ENCODE data around the gene EDA2R. TPM values are rescaled to one million over a fixed set of nuclear protein-coding genes. Genes with fewer than 3 reads are reported as not detected.

EDA2R gene
- total and polyA plus RNA-seq, 2 of the 8 experiments (the other 6 are each of a cell fraction or from before 2014, with no cell fraction given) = 5.0 to 7.0 TPM

- H3K36me3 ChIP-seq (ENCODE audit: control insufficient read depth in 2 of 4, insufficient read depth in 4 of 4, low read length in 3 of 4) = no peaks in the 10 kb centered on the region
- no peaks in the 10 kb centered on the region for H4K20me1 ChIP-seq (replicated peaks in 1 of 2; ENCODE audit: control insufficient read depth in 1 of 2, insufficient read depth in 2 of 2, low read length in 2 of 2)
- no peaks in the 10 kb centered on the region for H3K79me1 ChIP-seq (ENCODE audit: low read depth, low read length)
- H2BK120ac ChIP-seq (replicated peaks; ENCODE audit: low read depth, low read length) = no peak overlapping the region
- no peaks in the 10 kb centered on the region for H3K4me1 ChIP-seq (replicated peaks in 1 of 4; ENCODE audit: control insufficient read depth in 3 of 4, insufficient read depth in 4 of 4, low read length in 3 of 4)
- no peak overlapping the region for H2AK5ac ChIP-seq (ENCODE audit: low read depth, low read length)
- H3K4me2 ChIP-seq (ENCODE audit: insufficient read depth in 1 of 2, low read depth in 2 of 2, low read length in 2 of 2) = no peak overlapping the region
- no peak overlapping the region for H4K91ac ChIP-seq (replicated peaks; ENCODE audit: insufficient read length, low read length)
- no peak overlapping the region for H3K23ac ChIP-seq (ENCODE audit: insufficient read length)
- H3K9me3 ChIP-seq (ENCODE audit: insufficient read depth in 2 of 2, low read depth in 1 of 2, low read length in 1 of 2) = peaks cover 0 to 14% of the 10 kb centered on the region in 2 experiments; a peak in 1 of 4 replicates
- H3K4ac ChIP-seq (replicated peaks; ENCODE audit: insufficient read length, low read depth, low read length) = no peak overlapping the region
- no peaks in the 10 kb centered on the region for H3K79me2 ChIP-seq (ENCODE audit: control insufficient read depth in 1 of 2, insufficient read depth in 2 of 2, low read length in 2 of 2)
- no peaks in the 10 kb centered on the region for H3K27me3 ChIP-seq (replicated peaks in 1 of 4; ENCODE audit: control insufficient read depth in 3 of 4, extremely low read depth in 1 of 4, insufficient read depth in 3 of 4, low read length in 3 of 4)
- H3K27ac ChIP-seq (ENCODE audit: low read depth, low read length) = no peak overlapping the region
- no peak overlapping the region for H3K4me3 ChIP-seq (ENCODE audit: extremely low read depth in 1 of 4, insufficient read depth in 2 of 4, low read depth in 3 of 4, low read length in 4 of 4)
- H2AFZ ChIP-seq (ENCODE audit: low read length) = no peak overlapping the region
- H4K8ac ChIP-seq (ENCODE audit: extremely low read depth, insufficient read depth, low read length) = no peak overlapping the region
- POLR2A ChIA-PET (ENCODE audit: partially characterized antibody) = no interaction called here
- H3K14ac ChIP-seq (ENCODE audit: insufficient read length) = no peak overlapping the region
- no peak overlapping the region for H3K56ac ChIP-seq (replicated peaks; ENCODE audit: insufficient read length, low read depth, low read length)
- CTCF ChIA-PET (ENCODE audit: partially characterized antibody) = no interaction called here
- H2BK5ac ChIP-seq (ENCODE audit: low read depth, low read length) = no peak overlapping the region
- H2BK20ac ChIP-seq (ENCODE audit: low read length) = no peak overlapping the region
- H3K9ac ChIP-seq (replicated peaks in 1 of 4; ENCODE audit: extremely low read depth in 1 of 4, low read depth in 3 of 4, low read length in 3 of 4) = no peak overlapping the region
- no peak overlapping the region for H2BK12ac ChIP-seq (ENCODE audit: low read depth, low read length)
- DNase-seq (ENCODE audit: low read depth in 1 of 2, low spot score in 2 of 2) (no peak), FAIRE-seq (no peak)
- no peak overlapping the region for H3K18ac ChIP-seq (ENCODE audit: extremely low read depth, low read length)
- no peaks in the 10 kb centered on the region for H3K23me2 ChIP-seq (ENCODE audit: low read depth, low read length)
- H4K5ac ChIP-seq (ENCODE audit: insufficient read length, low read depth, low read length) = no peak overlapping the region
- H2BK15ac ChIP-seq (ENCODE audit: low read length) = no peak overlapping the region
- TF ChIP-seq ATF2 (IDR thresholded peaks at IDR 0.05; ENCODE audit: low read length) (no peak), JUN (IDR thresholded peaks at IDR 0.05; ENCODE audit: low read depth, low read length) (no peak), CHD1 (IDR thresholded peaks at IDR 0.05; ENCODE audit: low read depth, low read length) (no peak), CEBPB (IDR thresholded peaks at IDR 0.05; ENCODE audit: low read depth, low read length) (no peak), CTCF (IDR thresholded peaks at IDR 0.05; ENCODE audit: control extremely low read depth in 1 of 3, insufficient read depth in 1 of 3, low read depth in 1 of 3, low read length in 3 of 3) (no peak), NRF1 (IDR thresholded peaks at IDR 0.05; ENCODE audit: low read depth, low read length) (no peak), HDAC6 (IDR thresholded peaks at IDR 0.05; ENCODE audit: low read depth, low read length) (no peak), FOSL1 (IDR thresholded peaks at IDR 0.05; ENCODE audit: insufficient read depth, low read depth, low read length) (no peak), E2F6 (IDR thresholded peaks at IDR 0.05) (no peak), NANOG (IDR thresholded peaks at IDR 0.05; ENCODE audit: insufficient read depth, low read depth, low read length, poor library complexity, severe bottlenecking) (no peak), KDM5A (IDR thresholded peaks at IDR 0.05; ENCODE audit: low read length) (no peak)
Measured at GRCh38 chrX:66553973-66554372, 84.9 kb downstream of the EDA2R start.

All from H1 (cell line).